Left lung (tissue), 10 donors: ENCODE data around the gene NPAP1. TPM values are rescaled to one million over a fixed set of nuclear protein-coding genes. Genes with fewer than 3 reads are reported as not detected.

ENCODE experiments used
- ATAC-seq: fragments of 200-7000 bp; cut with Tn5 transposase; one replicate; pipeline ENCODE4 v1.9.1; 2020; ENCODE audit warnings: moderate library complexity
- DNase-seq, 4 donors: peaks; one replicate each; pipeline ENCODE4 v3.0.0-alpha.2; 2013 to 2020
- H3K27ac ChIP-seq, 2 donors: fragments of 200-600 bp; sonication (generic) in 1 of 2; one replicate each; pipeline versions ENCODE4 v1.5.0 to v1.8.0; 2020 to 2021
- H3K27me3 ChIP-seq, 2 donors: fragments of 200-600 bp; sonication (generic) in 1 of 2; one replicate each; pipeline versions ENCODE4 v1.5.0 to v1.8.0; 2020 to 2021
- H3K36me3 ChIP-seq, 2 donors: fragments of 200-600 bp; sonication (generic) in 1 of 2; one replicate each; pipeline versions ENCODE4 v1.5.0 to v1.8.0; 2020 to 2021
- H3K4me1 ChIP-seq, 2 donors: fragments of 200-600 bp; one replicate each; pipeline ENCODE4 v1.8.0; 2021
- H3K4me3 ChIP-seq, 2 donors: fragments of 200-600 bp; sonication (generic) in 1 of 2; one replicate each; pipeline versions ENCODE4 v1.5.0 to v1.8.0; 2020 to 2021; ENCODE audit warnings: mild to moderate bottlenecking in 1 of 2
- H3K9me3 ChIP-seq, 2 donors: fragments of 200-600 bp; sonication (generic) in 1 of 2; one replicate each; pipeline versions ENCODE4 v1.5.0 to v1.8.0; 2020 to 2021
- intact Hi-C, 2 donors: fragments of 100-400 bp; cut with DNase I; formaldehyde crosslinking; loops; one replicate each; pipeline versions ENCODE4 v1.11.2 to v1.14.2; 2022
- polyA plus RNA-seq, 6 donors: library from polyadenylated mRNA; unstranded; fragments of 120-200 nt; gene quantifications; one replicate each; pipeline ENCODE4 v1.2.1, GENCODE V29; 2013; ENCODE audit not compliant: insufficient read length in 6 of 6
- total RNA-seq, 2 donors: library from RNA; stranded (reverse); fragmentation: NEBNext Ultra II Directional; extraction: Animal tissue kit (Norgen Biotek cat#: 25700); gene quantifications; one replicate each; pipeline ENCODE4 v1.2.1, GENCODE V29; 2021
- TF ChIP-seq, protein P1 (sequence below), 2 donors: fragments of 200-600 bp; sonication (generic) in 1 of 2; IDR thresholded peaks; one replicate each; pipeline versions ENCODE4 v1.5.0 to v1.8.0; 2021; ENCODE audit warnings: antibody characterized with exemption in 2 of 2
- donor health status: DM: no; HTN: yes; CAD: no.
- donor health status: DM: no; HTN: no; CAD: no.

NPAP1 gene
- total and polyA plus RNA-seq, 8 donors, result 0.13 to 0.98 (median 0.62) TPM; not detected in 1

DNA sequence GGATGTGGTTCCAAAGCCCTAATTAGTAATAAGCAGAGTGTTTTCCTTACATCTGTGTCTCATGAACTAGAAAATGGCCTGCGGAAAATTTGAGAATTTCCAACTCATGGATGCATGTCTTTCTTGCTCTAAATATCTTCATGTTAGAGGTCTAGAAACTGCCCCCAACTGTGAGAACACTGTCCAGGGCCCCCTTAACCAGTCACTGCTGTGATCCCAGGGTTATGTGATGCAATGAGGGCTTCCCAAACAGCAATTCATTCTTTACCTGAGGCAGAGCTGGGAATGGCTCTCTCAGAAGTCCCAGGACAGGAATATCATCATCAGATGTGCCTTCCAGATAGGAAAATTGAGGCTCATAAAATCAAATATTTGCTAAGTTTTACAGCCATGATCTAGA lies 8.2 kb downstream of the NPAP1 start:
- ATAC-seq (no peak), DNase-seq (no peak)
- Histone ChIP-seq H3K36me3 (no peaks in the 10 kb centered on the region), H3K4me1 (no peaks in the 10 kb centered on the region), H3K9me3 (peaks cover 0 to 4% of the 10 kb centered on the region in 2 donors), H3K27me3 (no peaks in the 10 kb centered on the region), H3K4me3 (no peak overlapping the region), H3K27ac (no peak overlapping the region)
- TF ChIP-seq, protein P1, sequence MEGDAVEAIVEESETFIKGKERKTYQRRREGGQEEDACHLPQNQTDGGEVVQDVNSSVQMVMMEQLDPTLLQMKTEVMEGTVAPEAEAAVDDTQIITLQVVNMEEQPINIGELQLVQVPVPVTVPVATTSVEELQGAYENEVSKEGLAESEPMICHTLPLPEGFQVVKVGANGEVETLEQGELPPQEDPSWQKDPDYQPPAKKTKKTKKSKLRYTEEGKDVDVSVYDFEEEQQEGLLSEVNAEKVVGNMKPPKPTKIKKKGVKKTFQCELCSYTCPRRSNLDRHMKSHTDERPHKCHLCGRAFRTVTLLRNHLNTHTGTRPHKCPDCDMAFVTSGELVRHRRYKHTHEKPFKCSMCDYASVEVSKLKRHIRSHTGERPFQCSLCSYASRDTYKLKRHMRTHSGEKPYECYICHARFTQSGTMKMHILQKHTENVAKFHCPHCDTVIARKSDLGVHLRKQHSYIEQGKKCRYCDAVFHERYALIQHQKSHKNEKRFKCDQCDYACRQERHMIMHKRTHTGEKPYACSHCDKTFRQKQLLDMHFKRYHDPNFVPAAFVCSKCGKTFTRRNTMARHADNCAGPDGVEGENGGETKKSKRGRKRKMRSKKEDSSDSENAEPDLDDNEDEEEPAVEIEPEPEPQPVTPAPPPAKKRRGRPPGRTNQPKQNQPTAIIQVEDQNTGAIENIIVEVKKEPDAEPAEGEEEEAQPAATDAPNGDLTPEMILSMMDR (IDR thresholded peaks at IDR 0.05), result no peak
- intact Hi-C loops, result no loop called here

DNA sequence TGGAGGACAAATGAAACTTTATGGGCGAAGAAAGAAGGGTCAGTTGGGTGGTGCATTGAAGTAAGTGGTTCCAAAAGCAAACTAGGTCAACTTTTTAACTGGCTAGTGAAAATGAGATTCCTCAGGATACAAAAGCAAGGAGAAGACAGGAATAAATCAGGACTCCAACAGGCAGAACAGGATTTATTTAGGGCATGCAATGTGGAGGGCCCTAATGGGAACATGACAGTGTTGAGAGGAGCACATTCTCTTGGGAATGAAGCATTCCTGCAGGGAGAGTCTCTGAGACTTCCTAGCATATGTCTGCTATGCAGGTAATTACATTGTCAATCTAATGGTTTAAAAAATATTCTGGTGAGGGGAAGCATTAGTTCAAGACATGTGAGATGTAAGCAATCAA lies 8.7 kb downstream of the NPAP1 start:
- no peak overlapping the region for H3K4me3 ChIP-seq
- DNase-seq, result no peak
- H3K36me3 ChIP-seq, result no peaks in the 10 kb centered on the region
- no peaks in the 10 kb centered on the region for H3K27me3 ChIP-seq
- intact Hi-C loops, result no loop called here
- H3K27ac ChIP-seq, result no peak overlapping the region
- no peaks in the 10 kb centered on the region for H3K4me1 ChIP-seq
- ATAC-seq, result no peak
- H3K9me3 ChIP-seq, result no peaks in the 10 kb centered on the region
- TF ChIP-seq, protein P1 (IDR thresholded peaks at IDR 0.05), result no peak

DNA sequence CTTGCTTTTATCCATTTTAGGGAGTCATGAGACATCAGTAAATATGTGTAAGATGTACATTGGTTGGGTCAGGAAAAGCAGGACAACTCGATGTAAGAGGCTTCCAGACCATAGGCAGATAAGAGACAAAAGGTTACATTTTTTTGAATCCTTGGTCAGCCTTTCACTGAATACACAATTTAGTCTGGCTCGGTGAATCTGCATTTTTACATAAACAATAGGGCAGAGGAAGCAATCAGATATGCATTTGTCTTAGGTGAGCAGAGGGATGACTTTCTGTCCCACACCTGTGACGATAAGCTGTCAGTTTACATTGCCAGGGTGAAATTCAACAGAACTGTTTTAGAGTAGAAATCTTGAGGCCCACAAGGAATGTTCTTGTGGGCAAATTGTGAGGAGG lies 20.6 kb downstream of the NPAP1 start:
- intact Hi-C loops, result no loop called here
- Histone ChIP-seq H3K36me3 (no peaks in the 10 kb centered on the region), H3K4me1 (no peaks in the 10 kb centered on the region), H3K9me3 (peaks cover 0 to 18% of the 10 kb centered on the region in 2 donors), H3K4me3 (no peak overlapping the region), H3K27me3 (no peaks in the 10 kb centered on the region), H3K27ac (no peak overlapping the region)
- DNase-seq (no peak), ATAC-seq (no peak)
- TF ChIP-seq, protein P1 (IDR thresholded peaks at IDR 0.05), result no peak

DNA sequence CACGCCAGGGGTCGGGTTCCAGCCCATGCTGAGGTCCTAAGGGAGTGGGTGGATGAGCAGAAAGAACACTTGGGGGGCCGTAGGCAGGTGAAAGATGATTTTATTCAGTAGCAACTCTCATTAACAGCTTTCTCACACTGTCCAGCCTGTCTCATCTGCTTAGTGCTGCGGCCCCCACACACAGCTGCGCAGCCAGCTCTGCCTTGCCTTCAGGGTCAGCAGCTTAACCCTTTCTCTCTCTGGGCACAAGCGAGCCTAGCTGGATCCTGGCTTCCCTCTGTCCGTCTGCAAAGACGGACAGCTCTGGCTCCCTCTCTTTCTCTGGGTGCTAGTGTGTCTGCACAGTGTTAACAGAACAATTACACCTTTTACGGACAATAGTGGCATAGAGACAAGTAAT lies 21.3 kb downstream of the NPAP1 start:
- ATAC-seq, result no peak
- intact Hi-C loops, result no loop called here
- no peak overlapping the region for H3K4me3 ChIP-seq

DNA sequence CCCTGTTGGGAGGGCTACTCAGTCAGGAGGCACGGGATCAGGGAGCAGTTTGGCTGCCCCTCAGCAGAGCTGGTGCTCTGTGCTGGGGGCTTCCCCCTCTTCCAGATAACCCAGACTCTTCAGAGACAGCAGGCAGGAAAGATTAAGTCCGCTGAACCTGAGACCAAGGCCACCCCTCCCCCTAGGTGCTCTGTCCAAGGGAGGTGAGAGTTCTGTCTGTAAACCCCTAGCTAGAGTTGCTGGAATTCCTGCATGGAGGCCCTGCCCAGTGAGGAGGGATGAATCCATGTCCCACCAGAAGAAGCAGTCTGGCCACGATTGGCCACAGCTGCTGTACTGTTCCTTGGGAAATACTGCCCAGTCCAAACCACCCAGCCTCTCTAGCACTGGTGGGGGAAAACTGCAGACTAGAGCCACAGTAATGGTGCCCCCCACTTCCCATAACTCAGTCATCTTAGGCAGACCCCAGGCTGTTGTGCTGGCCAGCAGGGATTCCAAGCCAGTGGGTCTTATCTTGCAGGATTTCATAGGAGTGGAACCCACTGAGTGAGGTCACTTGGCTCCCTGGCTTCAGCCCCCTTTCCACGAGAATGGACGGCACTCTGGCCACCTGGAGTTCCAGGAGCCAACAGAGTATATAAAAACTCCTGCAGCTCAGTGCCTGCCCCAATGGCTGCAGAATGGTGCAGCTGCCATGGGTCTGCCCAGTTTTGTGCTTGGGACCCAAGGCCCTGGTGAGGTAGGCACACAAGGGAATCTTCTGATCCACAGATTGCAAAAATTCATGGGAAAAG lies 42.9 kb downstream of the NPAP1 start:
- Histone ChIP-seq H3K36me3 (no peaks in the 10 kb centered on the region), H3K27me3 (no peaks in the 10 kb centered on the region), H3K27ac (no peak overlapping the region), H3K4me1 (no peaks in the 10 kb centered on the region), H3K9me3 (peaks cover 0 to 25% of the 10 kb centered on the region in 2 donors), H3K4me3 (no peak overlapping the region)
- ATAC-seq (no peak), DNase-seq (peak in 1 of 4 donors; percentile 17)
- TF ChIP-seq, protein P1 (IDR thresholded peaks at IDR 0.05), result no peak
- intact Hi-C loops, result no loop called here

More for the DNA sequence above, 21.3 kb downstream of the NPAP1 start:
- DNase-seq, result no peak
- H3K4me1 ChIP-seq, result no peaks in the 10 kb centered on the region
- no peaks in the 10 kb centered on the region for H3K27me3 ChIP-seq
- H3K27ac ChIP-seq, result no peak overlapping the region
- no peaks in the 10 kb centered on the region for H3K36me3 ChIP-seq
- H3K9me3 ChIP-seq, result peaks cover 0 to 12% of the 10 kb centered on the region in 2 donors
- TF ChIP-seq, protein P1 (IDR thresholded peaks at IDR 0.05), result no peak
